ENCODE measurements around the gene DUS4L.

- TF ChIP-seq CTCF (IDR thresholded peaks at IDR 0.05): no peak
- no peak for TF ChIP-seq POLR2A (IDR thresholded peaks at IDR 0.05)
These were observed 31.4 kb downstream of the DUS4L start for GRCh38 chr7:107594961-107595737.

All from sigmoid colon (tissue), 3 donors.